ENCODE measurements around the gene TNFRSF25. TPM values are rescaled to one million over a fixed set of nuclear protein-coding genes. Genes with fewer than 3 reads are reported as not detected.

TNFRSF25 gene
- total and polyA plus RNA-seq, 10 of the 15 experiments (the other 5 are each of a cell fraction or from before 2014, with no cell fraction given), result 0.23 to 8.6 (median 0.46) TPM; not detected in 5

- WGBS (ENCODE audit: insufficient coverage, insufficient replicate concordance, low lambda C conversion rate, missing lambda C conversion rate), result 65% methylated on average over 13 of the region's 14 CpGs
- ATAC-seq (no peak), FAIRE-seq (no peak), DNase-seq (ENCODE audit: low read depth, low spot score) (no peak)
- H2AFZ ChIP-seq (ENCODE audit: control insufficient read depth, low read depth, low read length), result no peak overlapping the region
- ChIA-PET CTCF (interaction anchor here (0.6 to 3.6 kb wide), 8 partner anchors 8 to 159 kb away, joined by 3 to 24 read pairs (median 4); no protein-coding TSS in a partner anchor), SMC1A (ENCODE audit: uncharacterized antibody, unreplicated experiment) (no interaction called here), RAD21 (ENCODE audit: unreplicated experiment) (interaction anchor here (0.7 to 1.4 kb wide), 2 partner anchors 94 to 121 kb away, joined by 3 read pairs; no protein-coding TSS in a partner anchor), POLR2A (no interaction called here)
- H3K36me3 ChIP-seq (ENCODE audit: control insufficient read depth in 2 of 2, insufficient read depth in 2 of 2, low read length in 1 of 2), result no peaks in the 10 kb centered on the region
- no peak overlapping the region for H3K9ac ChIP-seq (ENCODE audit: control insufficient read depth, insufficient read depth, low read length)
- H3K4me1 ChIP-seq (ENCODE audit: control insufficient read depth, insufficient read depth, low read length), result no peaks in the 10 kb centered on the region
- no peak overlapping the region for H3K4me3 ChIP-seq
- intact Hi-C loops (cut with micrococcal nuclease; ENCODE audit: unreplicated experiment), result no loop called here
- peaks cover 2 to 3% of the 10 kb centered on the region in 2 experiments; a peak in 3 of 4 replicates for H3K27me3 ChIP-seq (replicated peaks in 1 of 2; ENCODE audit: control insufficient read depth in 2 of 2, insufficient read depth in 2 of 2, low read length in 1 of 2)
- no TSS peak for BruUV-seq (replicated peaks)
- H3K9me3 ChIP-seq (replicated peaks; ENCODE audit: control insufficient read depth, insufficient read depth, low read length), result no peaks in the 10 kb centered on the region
- H3K79me2 ChIP-seq (ENCODE audit: control insufficient read depth, insufficient read depth, low read length), result no peaks in the 10 kb centered on the region
- H3K27ac ChIP-seq (ENCODE audit: control insufficient read depth, insufficient read depth), result no peak overlapping the region
- peaks cover 2% of the 10 kb centered on the region; the same call in 1 of the 2 replicates for H4K20me1 ChIP-seq (ENCODE audit: control insufficient read depth, insufficient read depth)
- no peak overlapping the region for H3K4me2 ChIP-seq (ENCODE audit: control insufficient read depth, insufficient read depth)
- in situ Hi-C loops (cut with MboI), result loop anchor here (25.0 kb wide), 1 partner anchor 724 kb away; no protein-coding TSS in a partner anchor
- TF ChIP-seq SREBF2 (IDR thresholded peaks at IDR 0.05; ENCODE audit: low read length), result no peak
- no peak for TF ChIP-seq CBX5 (IDR thresholded peaks at IDR 0.05; ENCODE audit: low read depth)
- TF ChIP-seq RFX5 (IDR thresholded peaks at IDR 0.05; ENCODE audit: low read depth, low read length), result no peak
- TF ChIP-seq, protein P1, sequence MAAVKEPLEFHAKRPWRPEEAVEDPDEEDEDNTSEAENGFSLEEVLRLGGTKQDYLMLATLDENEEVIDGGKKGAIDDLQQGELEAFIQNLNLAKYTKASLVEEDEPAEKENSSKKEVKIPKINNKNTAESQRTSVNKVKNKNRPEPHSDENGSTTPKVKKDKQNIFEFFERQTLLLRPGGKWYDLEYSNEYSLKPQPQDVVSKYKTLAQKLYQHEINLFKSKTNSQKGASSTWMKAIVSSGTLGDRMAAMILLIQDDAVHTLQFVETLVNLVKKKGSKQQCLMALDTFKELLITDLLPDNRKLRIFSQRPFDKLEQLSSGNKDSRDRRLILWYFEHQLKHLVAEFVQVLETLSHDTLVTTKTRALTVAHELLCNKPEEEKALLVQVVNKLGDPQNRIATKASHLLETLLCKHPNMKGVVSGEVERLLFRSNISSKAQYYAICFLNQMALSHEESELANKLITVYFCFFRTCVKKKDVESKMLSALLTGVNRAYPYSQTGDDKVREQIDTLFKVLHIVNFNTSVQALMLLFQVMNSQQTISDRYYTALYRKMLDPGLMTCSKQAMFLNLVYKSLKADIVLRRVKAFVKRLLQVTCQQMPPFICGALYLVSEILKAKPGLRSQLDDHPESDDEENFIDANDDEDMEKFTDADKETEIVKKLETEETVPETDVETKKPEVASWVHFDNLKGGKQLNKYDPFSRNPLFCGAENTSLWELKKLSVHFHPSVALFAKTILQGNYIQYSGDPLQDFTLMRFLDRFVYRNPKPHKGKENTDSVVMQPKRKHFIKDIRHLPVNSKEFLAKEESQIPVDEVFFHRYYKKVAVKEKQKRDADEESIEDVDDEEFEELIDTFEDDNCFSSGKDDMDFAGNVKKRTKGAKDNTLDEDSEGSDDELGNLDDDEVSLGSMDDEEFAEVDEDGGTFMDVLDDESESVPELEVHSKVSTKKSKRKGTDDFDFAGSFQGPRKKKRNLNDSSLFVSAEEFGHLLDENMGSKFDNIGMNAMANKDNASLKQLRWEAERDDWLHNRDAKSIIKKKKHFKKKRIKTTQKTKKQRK (IDR thresholded peaks at IDR 0.05; ENCODE audit: low read depth, low read length), result no peak
- TF ChIP-seq TBL1XR1 (IDR thresholded peaks at IDR 0.05; ENCODE audit: low read depth, low read length), result no peak
- TF ChIP-seq BCL11A (IDR thresholded peaks at IDR 0.05; ENCODE audit: low read depth, low read length), result no peak
- TF ChIP-seq ELK1 (IDR thresholded peaks at IDR 0.05; ENCODE audit: low read depth, low read length), result no peak
- TF ChIP-seq POLR2AphosphoS2 (IDR thresholded peaks at IDR 0.05; ENCODE audit: low read depth, low read length), result no peak
- TF ChIP-seq CEBPB (IDR thresholded peaks at IDR 0.05; ENCODE audit: borderline replicate concordance in 1 of 2, low read depth in 2 of 2, low read length in 2 of 2), result no peak
- no peak for TF ChIP-seq IRF5 (IDR thresholded peaks at IDR 0.05; ENCODE audit: borderline replicate concordance)
- TF ChIP-seq, protein P2, sequence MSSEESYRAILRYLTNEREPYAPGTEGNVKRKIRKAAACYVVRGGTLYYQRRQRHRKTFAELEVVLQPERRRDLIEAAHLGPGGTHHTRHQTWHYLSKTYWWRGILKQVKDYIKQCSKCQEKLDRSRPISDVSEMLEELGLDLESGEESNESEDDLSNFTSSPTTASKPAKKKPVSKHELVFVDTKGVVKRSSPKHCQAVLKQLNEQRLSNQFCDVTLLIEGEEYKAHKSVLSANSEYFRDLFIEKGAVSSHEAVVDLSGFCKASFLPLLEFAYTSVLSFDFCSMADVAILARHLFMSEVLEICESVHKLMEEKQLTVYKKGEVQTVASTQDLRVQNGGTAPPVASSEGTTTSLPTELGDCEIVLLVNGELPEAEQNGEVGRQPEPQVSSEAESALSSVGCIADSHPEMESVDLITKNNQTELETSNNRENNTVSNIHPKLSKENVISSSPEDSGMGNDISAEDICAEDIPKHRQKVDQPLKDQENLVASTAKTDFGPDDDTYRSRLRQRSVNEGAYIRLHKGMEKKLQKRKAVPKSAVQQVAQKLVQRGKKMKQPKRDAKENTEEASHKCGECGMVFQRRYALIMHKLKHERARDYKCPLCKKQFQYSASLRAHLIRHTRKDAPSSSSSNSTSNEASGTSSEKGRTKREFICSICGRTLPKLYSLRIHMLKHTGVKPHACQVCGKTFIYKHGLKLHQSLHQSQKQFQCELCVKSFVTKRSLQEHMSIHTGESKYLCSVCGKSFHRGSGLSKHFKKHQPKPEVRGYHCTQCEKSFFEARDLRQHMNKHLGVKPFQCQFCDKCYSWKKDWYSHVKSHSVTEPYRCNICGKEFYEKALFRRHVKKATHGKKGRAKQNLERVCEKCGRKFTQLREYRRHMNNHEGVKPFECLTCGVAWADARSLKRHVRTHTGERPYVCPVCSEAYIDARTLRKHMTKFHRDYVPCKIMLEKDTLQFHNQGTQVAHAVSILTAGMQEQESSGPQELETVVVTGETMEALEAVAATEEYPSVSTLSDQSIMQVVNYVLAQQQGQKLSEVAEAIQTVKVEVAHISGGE (CRISPR knock-in tag; IDR thresholded peaks at IDR 0.05), result no peak
- no peak for TF ChIP-seq HCFC1 (IDR thresholded peaks at IDR 0.05; ENCODE audit: low read length)
- TF ChIP-seq PML (IDR thresholded peaks at IDR 0.05; ENCODE audit: low read length), result no peak
- no peak for TF ChIP-seq YY1 (IDR thresholded peaks at IDR 0.05; ENCODE audit: low read depth, low read length)
Measured at GRCh38 chr1:6487804-6488484, 22.0 kb upstream of the TNFRSF25 start.
